Stimulated activated memory B cell treated with anti-CD40 and anti-IgM and Interleukin-4, amounts not matched to agents 10 μg/mL and 1 μg/mL and 100 μg/mL, for 72 hours (primary cell): ENCODE measurements around the gene MYH10.
A peak's percentile ranks its signal among the peaks of the same experiment; 100 is the strongest.
"Not testable (repeated sequence)": the region's sequence is repeated elsewhere in the genome, so short reads cannot be mapped to it uniquely, and the experiment has no call there.

Source experiments
- ATAC-seq: fragments of 150-1000 bp; cut with Tn5 transposase; 2 replicates; pipeline ENCODE4 v1.10.0; 2021
- H3K27ac Mint-ChIP-seq: one replicate; pipeline ENCODE4 v1.8.0; 2022; ENCODE audit warnings: mild to moderate bottlenecking, mixed read lengths
- H3K27me3 Mint-ChIP-seq: one replicate; pipeline ENCODE4 v1.8.0; 2022; ENCODE audit warnings: mixed read lengths
- H3K36me3 Mint-ChIP-seq: one replicate; pipeline ENCODE4 v1.8.0; 2022; ENCODE audit warnings: mixed read lengths
- H3K4me1 Mint-ChIP-seq: one replicate; pipeline ENCODE4 v1.8.0; 2022; ENCODE audit warnings: mixed read lengths
- H3K4me3 Mint-ChIP-seq: one replicate; pipeline ENCODE4 v1.8.0; 2022; ENCODE audit warnings: mild to moderate bottlenecking, moderate library complexity, mixed read lengths
- H3K9me3 Mint-ChIP-seq: one replicate; pipeline ENCODE4 v1.8.0; 2022; ENCODE audit warnings: mixed read lengths

Gene MYH10

DNA sequence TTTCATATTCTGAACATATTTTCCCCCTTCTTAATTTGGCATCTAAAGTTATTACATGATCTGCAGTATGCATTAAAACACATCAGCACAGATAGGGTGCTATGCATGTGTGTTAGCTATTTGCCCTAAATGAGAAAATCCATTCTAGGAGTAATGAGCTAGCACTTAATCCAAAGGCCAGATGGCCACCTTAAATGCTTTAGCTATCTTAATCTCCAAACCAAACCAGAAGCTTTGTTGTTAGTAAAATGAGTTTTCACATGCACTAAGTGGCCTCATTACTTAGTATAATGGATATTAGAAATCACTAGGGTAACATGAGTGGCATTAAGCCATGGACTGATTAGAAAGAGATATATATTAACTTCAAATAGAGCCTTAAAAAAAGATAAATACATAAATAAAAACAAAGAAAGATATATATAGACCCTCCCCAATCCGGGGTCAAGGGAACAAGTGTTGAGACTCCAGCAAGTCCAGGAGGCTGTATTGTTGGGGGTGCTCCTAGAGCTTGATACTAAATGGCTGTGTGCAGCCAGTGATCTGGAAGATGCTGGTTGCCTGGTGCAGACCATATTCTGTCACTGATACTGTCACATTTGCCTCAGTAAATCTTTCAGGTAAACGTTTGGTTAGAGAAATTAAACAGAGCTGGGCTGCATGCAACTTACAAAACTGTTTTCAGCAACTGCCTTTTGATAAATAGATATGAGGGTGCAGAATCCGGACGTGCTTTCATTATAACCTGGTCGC, 67.3 kb downstream of the MYH10 start:
- peaks cover 23% of the 10 kb centered on the region for H3K27me3 Mint-ChIP-seq
- H3K27ac Mint-ChIP-seq: no peak overlapping the region
- H3K36me3 Mint-ChIP-seq: no peaks in the 10 kb centered on the region
- H3K4me3 Mint-ChIP-seq: no peak overlapping the region
- ATAC-seq: no peak
- no peaks in the 10 kb centered on the region for H3K4me1 Mint-ChIP-seq
- H3K9me3 Mint-ChIP-seq: no peaks in the 10 kb centered on the region

DNA sequence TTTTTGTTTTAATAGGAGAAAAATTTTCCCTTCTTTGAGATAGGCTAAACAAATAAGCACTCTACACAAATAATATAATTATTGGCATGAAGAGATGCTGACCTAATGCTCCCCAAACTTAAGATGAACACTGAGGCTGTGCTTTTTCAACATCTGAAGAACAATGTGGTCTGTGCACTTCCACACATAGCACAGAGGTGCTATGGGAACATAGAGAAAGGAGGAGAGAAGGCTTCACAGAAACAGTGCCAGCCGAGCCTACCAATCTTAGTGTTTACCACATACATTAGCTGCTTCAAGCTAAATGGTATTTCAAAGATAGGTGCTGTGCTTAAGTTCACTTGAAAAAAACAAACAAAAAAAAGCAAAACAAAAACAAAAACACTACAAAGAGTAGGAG, 72.4 kb downstream of the MYH10 start:
- H3K27me3 Mint-ChIP-seq: peaks cover 35% of the 10 kb centered on the region
- no peaks in the 10 kb centered on the region for H3K4me1 Mint-ChIP-seq
- no peak overlapping the region for H3K4me3 Mint-ChIP-seq
- no peaks in the 10 kb centered on the region for H3K36me3 Mint-ChIP-seq
- ATAC-seq: no peak
- no peak overlapping the region for H3K27ac Mint-ChIP-seq
- H3K9me3 Mint-ChIP-seq: no peaks in the 10 kb centered on the region

DNA sequence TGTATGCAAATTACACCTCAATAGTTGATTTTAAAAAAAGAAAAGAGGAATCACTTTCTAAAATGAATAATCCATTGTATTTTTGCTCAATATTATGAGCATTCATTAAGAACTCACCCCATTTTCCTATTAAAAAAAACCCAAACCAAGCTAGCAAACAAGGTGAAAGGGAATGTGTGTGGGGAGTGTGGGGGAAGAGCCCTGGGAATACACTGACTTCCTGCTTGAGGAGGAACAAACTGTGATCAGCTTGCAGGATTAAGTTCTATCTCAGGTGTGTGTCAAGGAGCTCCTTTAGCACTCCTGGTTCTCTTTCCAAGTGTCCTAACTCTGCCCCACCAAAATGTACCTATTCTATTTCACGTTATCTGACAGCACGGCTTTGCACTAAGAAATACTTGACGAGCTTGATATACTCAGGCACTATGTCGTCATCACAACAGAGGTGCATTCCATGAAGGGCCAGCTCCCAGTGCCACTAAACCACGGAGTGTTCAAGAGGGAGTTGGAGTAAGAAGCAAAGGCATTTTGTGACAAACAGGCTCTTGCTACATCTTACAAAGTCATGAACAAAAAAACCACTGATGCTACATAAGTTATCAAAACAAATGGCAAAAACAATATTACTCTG, 73.2 kb downstream of the MYH10 start:
- Mint-ChIP-seq H3K4me3 (no peak overlapping the region), H3K36me3 (no peaks in the 10 kb centered on the region)
- ATAC-seq: no peak

GRCh38 chr17:8556074-8556473, 74.5 kb downstream of the MYH10 start:
- Mint-ChIP-seq H3K27ac (no peak overlapping the region), H3K4me1 (no peaks in the 10 kb centered on the region), H3K27me3 (peaks cover 41% of the 10 kb centered on the region), H3K36me3 (no peaks in the 10 kb centered on the region), H3K4me3 (no peak overlapping the region), H3K9me3 (no peaks in the 10 kb centered on the region)
- ATAC-seq: no peak

More for the DNA sequence above, 73.2 kb downstream of the MYH10 start:
- Mint-ChIP-seq H3K4me1 (no peaks in the 10 kb centered on the region), H3K27ac (no peak overlapping the region), H3K27me3 (peaks cover 43% of the 10 kb centered on the region), H3K9me3 (no peaks in the 10 kb centered on the region)

- no peaks in the 10 kb centered on the region for H3K36me3 Mint-ChIP-seq
- no peaks in the 10 kb centered on the region for H3K4me1 Mint-ChIP-seq
- H3K27ac Mint-ChIP-seq: no peak overlapping the region
- H3K9me3 Mint-ChIP-seq: no peaks in the 10 kb centered on the region
- no peak overlapping the region for H3K4me3 Mint-ChIP-seq
- no peak for ATAC-seq
- H3K27me3 Mint-ChIP-seq: peaks cover 33% of the 10 kb centered on the region
Observed at GRCh38 chr17:8555062-8555461, 75.5 kb downstream of the MYH10 start.

GRCh38 chr17:8552577-8553320, 77.8 kb downstream of the MYH10 start:
- ATAC-seq: no peak
- no peaks in the 10 kb centered on the region for H3K36me3 Mint-ChIP-seq

DNA sequence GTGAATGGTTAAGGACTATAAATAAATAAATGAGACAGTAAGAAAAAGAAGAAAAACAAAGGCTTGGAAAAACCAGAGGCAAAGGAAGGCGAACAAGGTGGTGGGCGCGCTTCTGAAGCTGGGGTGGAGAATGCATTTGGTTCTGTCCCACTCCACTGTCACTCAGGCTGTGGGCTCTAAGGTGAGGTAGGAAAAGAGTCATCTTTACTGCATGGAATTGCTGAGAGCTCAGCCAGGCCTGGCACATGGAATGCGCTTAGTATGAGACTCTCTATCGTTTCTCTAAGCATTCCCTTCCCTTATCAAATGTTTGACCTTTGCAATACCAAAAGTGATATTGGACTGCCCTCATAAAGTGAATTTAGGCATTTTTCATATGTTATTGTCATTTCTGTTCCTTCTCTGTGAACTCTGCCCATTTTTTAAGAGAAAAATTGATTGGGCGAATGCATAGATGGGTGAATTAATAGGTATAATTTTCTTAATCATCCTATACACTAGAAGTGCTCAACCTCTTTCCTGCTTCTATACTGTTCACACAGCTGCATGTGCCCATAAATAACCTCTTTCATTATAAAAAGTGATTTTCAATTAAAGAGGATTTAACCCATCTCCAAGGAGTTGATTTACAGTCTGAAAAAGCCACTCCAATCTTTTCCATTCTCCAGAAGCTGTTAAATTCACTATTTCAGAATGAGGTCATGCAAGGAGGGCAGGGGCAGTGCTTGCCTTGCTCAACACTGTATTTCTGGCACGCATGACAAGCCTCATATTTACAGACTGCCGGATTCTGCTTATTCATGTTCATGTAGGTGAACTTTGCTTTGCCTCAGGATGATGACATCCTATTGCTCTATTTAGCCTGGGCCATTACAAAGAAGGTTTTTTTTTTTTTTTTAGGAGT, 87.7 kb downstream of the MYH10 start:
- H3K27ac Mint-ChIP-seq: no peak overlapping the region
- H3K9me3 Mint-ChIP-seq: peaks cover 4% of the 10 kb centered on the region
- no peaks in the 10 kb centered on the region for H3K27me3 Mint-ChIP-seq
- ATAC-seq: no peak
- no peak overlapping the region for H3K4me3 Mint-ChIP-seq
- no peaks in the 10 kb centered on the region for H3K4me1 Mint-ChIP-seq
- no peaks in the 10 kb centered on the region for H3K36me3 Mint-ChIP-seq

More at GRCh38 chr17:8552577-8553320, 77.8 kb downstream of the MYH10 start:
- Mint-ChIP-seq H3K4me3 (no peak overlapping the region), H3K4me1 (no peaks in the 10 kb centered on the region), H3K9me3 (no peaks in the 10 kb centered on the region), H3K27ac (no peak overlapping the region), H3K27me3 (peaks cover 33% of the 10 kb centered on the region)

DNA sequence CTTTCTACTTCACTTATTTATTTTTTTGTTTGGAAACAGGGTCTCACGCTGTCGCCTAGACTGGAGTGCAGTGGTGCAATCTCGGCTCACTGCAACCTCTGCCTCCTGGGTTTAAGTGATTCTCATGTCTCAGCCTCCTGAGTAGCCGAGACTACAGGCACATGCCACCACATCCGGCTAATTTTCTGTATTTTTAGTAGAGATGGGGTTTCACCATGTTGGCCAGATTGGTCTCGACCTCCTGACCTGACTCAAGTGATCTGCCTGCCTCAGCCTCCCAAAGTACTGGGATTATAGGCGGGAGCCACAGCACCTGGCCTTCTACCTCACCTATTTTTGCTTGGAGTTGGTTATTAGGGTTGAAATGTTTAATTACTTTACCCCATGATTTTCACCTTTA, 90.5 kb downstream of the MYH10 start:
- H3K9me3 Mint-ChIP-seq, ATAC-seq, H3K4me3 Mint-ChIP-seq: not testable (repeated sequence)

GRCh38 chr17:8537734-8538133, 92.8 kb downstream of the MYH10 start:
- Mint-ChIP-seq H3K4me3 (no peak overlapping the region), H3K27ac (no peak overlapping the region), H3K9me3 (no peaks in the 10 kb centered on the region), H3K27me3 (no peaks in the 10 kb centered on the region), H3K36me3 (no peaks in the 10 kb centered on the region), H3K4me1 (no peaks in the 10 kb centered on the region)
- no peak for ATAC-seq

More for the DNA sequence above, 90.5 kb downstream of the MYH10 start:
- not testable (repeated sequence) for H3K4me1 Mint-ChIP-seq, H3K36me3 Mint-ChIP-seq, H3K27ac Mint-ChIP-seq, H3K27me3 Mint-ChIP-seq

DNA sequence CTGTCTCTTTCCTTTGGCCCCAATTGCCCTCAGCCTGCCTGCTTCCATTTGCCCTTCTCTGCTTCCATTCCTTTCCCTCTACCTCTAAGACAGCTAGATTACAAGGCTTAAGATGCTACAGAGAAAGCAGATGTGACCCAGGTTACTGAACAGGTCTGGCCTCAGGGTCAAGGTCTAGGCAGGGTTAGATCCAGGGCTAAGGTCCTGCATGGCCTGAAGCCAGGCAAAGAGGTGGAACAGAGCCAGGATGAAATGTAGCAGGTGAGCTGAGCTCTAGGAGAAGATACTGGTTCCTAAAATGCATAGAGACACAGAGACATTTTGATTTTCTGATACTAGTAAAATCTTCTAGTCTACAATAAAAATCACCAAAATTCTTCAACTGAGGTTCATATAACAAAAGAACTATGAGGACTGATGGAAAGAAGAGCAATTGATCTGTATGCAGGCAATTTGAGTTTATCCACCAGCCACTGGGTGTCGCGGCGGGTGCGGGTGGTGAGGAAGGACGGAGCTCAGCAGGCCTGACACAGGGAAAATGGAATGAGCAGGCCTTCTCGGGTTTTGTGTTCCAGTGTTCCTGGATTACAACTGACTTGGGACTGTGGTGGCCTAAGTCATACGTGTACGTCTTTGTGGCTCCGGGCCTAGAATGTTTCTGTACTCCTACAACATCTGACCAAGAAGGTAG, 95.9 kb downstream of the MYH10 start:
- H3K4me3 Mint-ChIP-seq: no peak overlapping the region
- H3K27me3 Mint-ChIP-seq: no peaks in the 10 kb centered on the region
- no peaks in the 10 kb centered on the region for H3K36me3 Mint-ChIP-seq
- H3K4me1 Mint-ChIP-seq: no peaks in the 10 kb centered on the region
- no peak for ATAC-seq
- no peak overlapping the region for H3K27ac Mint-ChIP-seq
- H3K9me3 Mint-ChIP-seq: no peaks in the 10 kb centered on the region

DNA sequence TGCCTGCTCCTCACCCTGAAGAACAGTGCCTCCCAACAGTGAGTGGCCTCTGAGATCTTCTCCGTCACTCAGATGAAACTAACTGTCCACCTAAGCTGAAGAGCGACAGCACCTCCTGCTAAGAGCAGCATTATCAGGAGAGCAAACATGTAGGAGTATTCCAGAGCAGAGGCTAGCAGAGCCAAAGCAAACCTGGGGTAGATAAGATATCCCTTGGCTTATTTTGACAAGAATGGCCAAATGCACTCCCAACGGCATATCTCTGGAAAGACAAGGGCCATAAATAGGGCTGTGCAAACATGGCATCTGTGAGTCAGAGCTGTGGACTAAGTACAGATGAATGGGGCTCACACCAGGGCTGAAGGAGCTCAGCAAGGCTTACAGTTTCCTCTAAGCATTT, 98.5 kb downstream of the MYH10 start:
- Mint-ChIP-seq H3K27me3 (no peaks in the 10 kb centered on the region), H3K27ac (no peak overlapping the region), H3K4me3 (no peak overlapping the region), H3K9me3 (no peaks in the 10 kb centered on the region), H3K36me3 (no peaks in the 10 kb centered on the region), H3K4me1 (no peaks in the 10 kb centered on the region)
- no peak for ATAC-seq

DNA sequence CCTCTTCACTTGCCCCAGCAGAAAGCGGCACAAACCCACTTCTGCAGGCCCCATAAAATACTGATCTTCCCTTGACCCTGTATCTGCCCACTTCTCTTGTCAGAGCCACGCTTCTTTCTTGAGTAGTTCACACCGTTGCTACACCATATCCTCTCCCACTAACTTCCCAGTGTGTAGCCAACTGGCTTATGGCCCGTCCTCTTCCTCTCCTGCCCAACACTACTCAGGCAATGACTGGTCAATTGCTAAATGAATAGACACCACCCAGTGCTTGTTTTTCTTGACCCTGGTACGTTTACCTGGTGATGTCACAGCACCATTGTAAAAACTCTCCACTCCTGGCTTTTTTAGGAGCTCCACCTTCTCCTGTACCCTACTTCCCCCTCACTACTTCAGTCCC, 107.9 kb downstream of the MYH10 start:
- no peaks in the 10 kb centered on the region for H3K4me1 Mint-ChIP-seq

GRCh38 chr17:8520981-8521380, 109.5 kb downstream of the MYH10 start:
- Mint-ChIP-seq H3K4me3 (no peak overlapping the region), H3K27me3 (no peaks in the 10 kb centered on the region), H3K4me1 (no peaks in the 10 kb centered on the region), H3K27ac (no peak overlapping the region), H3K9me3 (no peaks in the 10 kb centered on the region), H3K36me3 (peaks cover 6% of the 10 kb centered on the region)
- ATAC-seq: no peak

More for the DNA sequence above, 107.9 kb downstream of the MYH10 start:
- peaks cover 2% of the 10 kb centered on the region for H3K36me3 Mint-ChIP-seq
- no peaks in the 10 kb centered on the region for H3K27me3 Mint-ChIP-seq
- ATAC-seq: peak; percentile 31
- H3K4me3 Mint-ChIP-seq: no peak overlapping the region
- no peak overlapping the region for H3K27ac Mint-ChIP-seq
- H3K9me3 Mint-ChIP-seq: no peaks in the 10 kb centered on the region

- Mint-ChIP-seq H3K27ac (no peak overlapping the region), H3K4me3 (no peak overlapping the region), H3K9me3 (no peaks in the 10 kb centered on the region), H3K36me3 (peaks cover 12% of the 10 kb centered on the region), H3K4me1 (no peaks in the 10 kb centered on the region), H3K27me3 (no peaks in the 10 kb centered on the region)
- no peak for ATAC-seq
Observed at GRCh38 chr17:8518850-8519249, 111.7 kb downstream of the MYH10 start.
